Muscle of arm (tissue), 12 donors: ENCODE measurements around the gene ART1. TPM values are rescaled to one million over a fixed set of nuclear protein-coding genes. Genes with fewer than 3 reads are reported as not detected.

Experiments used
- DNase-seq: peaks from one replicate; pipeline ENCODE4 v3.0.0-alpha.2; 2013
- polyA plus RNA-seq, 12 donors: library from polyadenylated mRNA; unstranded; fragments of 120-200 nt; gene quantifications; one replicate each; pipeline ENCODE4 v1.2.1, GENCODE V29; 2013; ENCODE audit not compliant: insufficient read length in 12 of 12

The ART1 gene
- polyA plus RNA-seq, 12 donors, result 3.0 to 10.7 (median 6.3) TPM; not detected in 2

- no peak for DNase-seq
These were observed 20.6 kb downstream of the ART1 start for GRCh38 chr11:3665336-3666022.

- DNase-seq, result no peak
These were observed 21.1 kb downstream of the ART1 start for GRCh38 chr11:3666023-3666530.

- DNase-seq, result no peak
These were observed 22.5 kb downstream of the ART1 start for GRCh38 chr11:3667149-3668035.

GRCh38 chr11:3669128-3669527 lies 24.2 kb downstream of the ART1 start:
- DNase-seq, result no peak

- no peak for DNase-seq
These were observed 24.8 kb downstream of the ART1 start for GRCh38 chr11:3669742-3670183.

GRCh38 chr11:3671334-3672254 lies 26.7 kb downstream of the ART1 start, which contains the start of gene CHRNA10:
CHRNA10 (minus strand) TSS chr11:3671384; CDS start chr11:3671312, 72 bp downstream.
- no peak for DNase-seq

GRCh38 chr11:3674189-3674588 lies 29.3 kb downstream of the ART1 start:
- DNase-seq, result no peak

- no peak for DNase-seq
These were observed 31.0 kb downstream of the ART1 start for GRCh38 chr11:3675971-3676370.

- DNase-seq, result no peak
These were observed 34.1 kb downstream of the ART1 start for GRCh38 chr11:3679077-3679476.

GRCh38 chr11:3683039-3683438 lies 38.1 kb downstream of the ART1 start:
- no peak for DNase-seq

- no peak for DNase-seq
These were observed 39.3 kb downstream of the ART1 start for GRCh38 chr11:3684129-3684818.

- DNase-seq, result no peak
These were observed 39.9 kb downstream of the ART1 start for GRCh38 chr11:3684819-3685172.

- no peak for DNase-seq
These were observed 41.0 kb downstream of the ART1 start for GRCh38 chr11:3685923-3686322.

GRCh38 chr11:3686751-3687150 lies 41.8 kb downstream of the ART1 start:
- DNase-seq, result no peak

GRCh38 chr11:3700410-3700809 lies 55.5 kb downstream of the ART1 start:
- DNase-seq, result no peak

GRCh38 chr11:3700910-3701309 lies 56.0 kb downstream of the ART1 start:
- DNase-seq, result no peak

- DNase-seq, result no peak
These were observed 58.5 kb downstream of the ART1 start for GRCh38 chr11:3703383-3703782.

GRCh38 chr11:3707176-3707575 lies 62.2 kb downstream of the ART1 start:
- no peak for DNase-seq

GRCh38 chr11:3709977-3710376 lies 65.0 kb downstream of the ART1 start:
- no peak for DNase-seq

- no peak for DNase-seq
These were observed 65.7 kb downstream of the ART1 start for GRCh38 chr11:3710485-3711259.
